HL-60/S4 treated with phorbol 12-myristate 13-acetate at 8.2 ng/mL for 4 days and 3 days (cell line): ENCODE results near the gene NECTIN2.
"Not testable (repeated sequence)": the region's sequence is repeated elsewhere in the genome, so short reads cannot be mapped to it uniquely, and the experiment has no call there.

Source experiments
- in situ Hi-C: fragments of 300-500 bp; cut with MboI; formaldehyde crosslinking; loops from 2 replicates; pipeline ENCODE4 v1.15.0; 2022; ENCODE audit warnings: low sequenced_read_pairs

The NECTIN2 gene

GRCh38 chr19:44816301-44816700 lies 29.8 kb upstream of the NECTIN2 start:
- in situ Hi-C loops = no loop called here

DNA sequence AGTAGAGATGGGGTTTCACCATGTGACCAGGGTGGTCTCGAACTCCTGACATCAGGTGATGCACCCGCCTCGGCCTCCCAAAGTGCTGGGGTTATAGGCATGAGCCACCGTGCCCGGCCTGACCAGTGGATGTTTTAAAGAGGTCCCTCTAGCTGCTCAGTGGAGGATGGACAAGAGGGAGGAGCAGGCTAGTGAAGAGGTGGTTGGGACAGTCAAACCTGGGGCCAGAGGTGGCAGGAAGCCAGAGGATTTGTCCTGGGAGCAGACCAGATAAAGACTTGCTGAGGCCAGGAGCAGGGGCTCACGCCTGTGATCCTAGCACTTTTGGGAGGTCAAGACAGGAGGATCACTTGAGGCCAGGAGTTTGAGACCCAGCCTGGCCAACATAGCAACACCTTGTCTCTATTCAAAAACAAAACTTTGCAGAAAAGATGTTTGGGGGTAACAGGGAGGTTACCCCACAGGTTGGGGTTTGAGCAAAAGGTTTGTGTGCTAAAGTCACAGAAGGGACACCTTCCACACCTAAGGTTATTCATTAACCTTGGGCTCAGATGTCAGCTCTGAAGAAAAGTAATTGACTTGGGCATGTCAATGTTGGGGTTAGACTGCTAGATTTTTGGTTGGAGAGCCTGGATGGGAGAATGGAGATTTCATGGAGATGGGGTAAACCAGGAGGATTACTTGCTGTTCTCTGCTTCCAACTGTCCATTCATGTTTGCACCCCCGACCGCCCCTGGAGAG lies 28.2 kb upstream of the NECTIN2 start:
- in situ Hi-C loops = no loop called here

GRCh38 chr19:44818466-44819031 lies 27.5 kb upstream of the NECTIN2 start:
- in situ Hi-C loops = no loop called here

- in situ Hi-C loops = no loop called here
Observed at GRCh38 chr19:44819246-44819832, 26.8 kb upstream of the NECTIN2 start.

GRCh38 chr19:44820648-44821609 lies 25.2 kb upstream of the NECTIN2 start:
- in situ Hi-C loops = no loop called here

- in situ Hi-C loops = no loop called here
Observed at GRCh38 chr19:44822177-44822576, 23.9 kb upstream of the NECTIN2 start.

DNA sequence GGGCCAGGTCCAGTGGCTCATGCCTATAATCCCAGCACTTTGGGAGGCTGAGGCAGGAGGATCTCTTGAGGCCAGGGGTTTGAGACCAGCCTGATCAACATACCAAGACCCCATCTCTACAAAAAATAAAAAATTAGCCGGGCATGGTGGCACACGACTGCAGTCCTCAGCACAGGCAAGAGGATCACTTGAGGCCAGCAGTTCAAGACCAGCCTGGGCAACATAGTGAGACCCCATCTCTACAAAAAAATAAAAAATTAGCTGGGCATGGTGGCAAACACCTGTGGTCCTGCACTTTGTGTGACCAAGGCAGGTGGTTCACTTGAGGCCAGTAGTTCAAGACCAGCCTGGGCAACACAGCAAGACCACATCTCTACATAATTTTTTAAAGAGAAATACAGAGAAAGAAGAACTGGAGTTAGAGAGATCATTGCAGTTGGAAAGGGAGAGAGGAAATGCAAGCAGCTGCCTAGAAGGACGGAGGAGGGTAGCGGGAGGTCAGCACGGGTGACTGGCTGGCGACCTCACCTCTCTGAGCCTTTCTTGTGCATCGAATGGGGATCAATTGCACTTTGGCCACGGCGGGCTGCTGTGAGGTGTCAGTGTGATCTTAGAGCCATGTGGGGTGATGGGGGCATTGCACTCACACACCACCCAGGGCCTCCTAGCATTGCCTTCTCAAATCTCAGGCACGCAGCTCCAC lies 23.3 kb upstream of the NECTIN2 start:
- in situ Hi-C loops = no loop called here

GRCh38 chr19:44823373-44823698 lies 22.8 kb upstream of the NECTIN2 start:
- in situ Hi-C loops = no loop called here

DNA sequence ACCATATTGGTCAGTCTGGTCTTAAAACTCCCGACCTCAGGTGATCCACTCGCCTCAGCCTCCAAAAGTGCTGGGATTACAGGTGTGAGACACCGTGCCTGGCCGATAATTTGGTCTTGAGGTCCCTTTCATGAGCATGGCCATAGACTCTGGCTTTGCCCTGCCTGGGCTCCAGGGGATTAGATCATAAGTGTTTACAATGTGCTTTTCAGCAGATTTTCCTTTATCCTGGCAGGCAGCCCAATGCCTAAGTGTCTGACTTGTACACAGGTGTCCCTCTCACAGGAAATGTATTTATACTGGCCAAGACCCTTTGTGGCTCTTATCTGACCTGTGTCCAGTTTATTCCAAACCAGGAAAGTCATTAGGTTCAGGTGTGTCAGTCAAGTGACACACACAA lies 21.3 kb upstream of the NECTIN2 start:
- in situ Hi-C loops = no loop called here

DNA sequence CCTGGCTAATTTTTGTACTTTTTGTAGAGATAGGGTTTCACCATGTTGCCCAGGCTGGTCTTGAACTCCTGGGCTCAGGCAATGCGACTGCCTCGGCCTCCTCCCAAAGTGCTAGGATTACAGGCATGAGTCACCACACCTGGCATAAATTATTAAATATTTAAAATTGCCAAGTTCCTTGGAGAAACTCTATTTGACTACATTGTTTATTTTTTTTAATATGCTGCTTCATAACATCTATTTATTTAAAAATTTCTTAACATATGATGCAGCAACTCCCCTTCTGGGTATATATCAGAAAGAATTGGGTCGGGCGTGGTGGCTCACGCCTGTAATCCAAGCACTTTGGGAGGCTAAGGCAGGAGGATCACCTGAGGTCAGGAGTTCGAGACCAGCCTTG lies 13.2 kb upstream of the NECTIN2 start:
- in situ Hi-C loops = not testable (repeated sequence)

- in situ Hi-C loops = not testable (repeated sequence)
Observed at GRCh38 chr19:44834399-44834798, 11.7 kb upstream of the NECTIN2 start.

GRCh38 chr19:44839276-44839675 lies 6.8 kb upstream of the NECTIN2 start:
- in situ Hi-C loops = no loop called here

- in situ Hi-C loops = no loop called here
Observed at GRCh38 chr19:44840811-44841210, 5.3 kb upstream of the NECTIN2 start.

DNA sequence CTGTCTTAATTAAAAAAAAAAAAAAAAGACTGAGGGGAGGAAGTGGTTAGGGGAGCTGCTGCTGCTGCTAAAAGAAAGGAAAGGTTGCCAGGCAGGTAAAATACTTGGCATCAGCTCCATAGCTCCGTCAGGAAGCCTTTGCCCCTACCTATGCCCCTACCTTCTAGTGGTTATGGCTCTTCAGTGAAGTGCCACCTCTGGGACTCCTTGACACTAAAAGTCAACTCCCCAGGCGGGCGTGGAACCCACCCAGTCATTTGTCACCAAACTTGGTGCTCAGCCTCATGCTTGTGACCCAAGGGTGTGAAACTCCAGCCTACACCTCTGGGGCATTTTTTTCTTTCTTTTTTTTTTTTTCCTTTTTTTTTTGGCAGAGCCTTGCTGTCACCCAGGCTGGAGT lies 4.9 kb upstream of the NECTIN2 start:
- in situ Hi-C loops = no loop called here

GRCh38 chr19:44845286-44845611 lies 848 bp upstream of the NECTIN2 start:
- in situ Hi-C loops = no loop called here

DNA sequence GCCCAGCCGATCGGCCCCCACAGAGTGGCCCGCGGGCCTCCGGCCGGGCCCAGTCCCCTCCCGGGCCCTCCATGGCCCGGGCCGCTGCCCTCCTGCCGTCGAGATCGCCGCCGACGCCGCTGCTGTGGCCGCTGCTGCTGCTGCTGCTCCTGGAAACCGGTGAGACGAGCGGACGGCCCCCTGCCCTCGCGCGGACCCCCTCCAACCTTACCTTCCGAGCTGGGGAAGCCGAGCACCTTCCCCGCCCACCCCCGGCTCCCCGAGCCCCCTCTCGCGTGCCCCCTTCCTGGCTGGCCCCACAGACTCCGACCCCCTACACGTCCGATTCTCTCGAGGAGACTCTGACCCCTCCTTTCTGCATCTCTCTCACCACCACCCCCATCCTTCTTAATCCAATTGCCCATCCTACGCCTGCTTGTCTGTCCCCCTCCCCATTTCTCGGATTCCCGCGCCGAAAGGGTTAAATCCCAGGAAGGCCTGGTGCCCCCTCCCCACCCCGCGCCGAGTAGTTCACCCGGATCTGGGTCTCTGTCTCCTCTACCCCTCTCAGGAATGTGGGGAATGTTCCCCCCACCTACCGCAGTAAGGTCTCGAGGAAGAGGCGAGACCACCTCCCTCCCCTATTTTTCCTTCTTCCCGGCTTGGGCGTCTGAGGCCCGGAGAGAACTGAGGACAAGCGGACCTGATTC lies 502 bp downstream of the NECTIN2 start:
- in situ Hi-C loops = no loop called here

DNA sequence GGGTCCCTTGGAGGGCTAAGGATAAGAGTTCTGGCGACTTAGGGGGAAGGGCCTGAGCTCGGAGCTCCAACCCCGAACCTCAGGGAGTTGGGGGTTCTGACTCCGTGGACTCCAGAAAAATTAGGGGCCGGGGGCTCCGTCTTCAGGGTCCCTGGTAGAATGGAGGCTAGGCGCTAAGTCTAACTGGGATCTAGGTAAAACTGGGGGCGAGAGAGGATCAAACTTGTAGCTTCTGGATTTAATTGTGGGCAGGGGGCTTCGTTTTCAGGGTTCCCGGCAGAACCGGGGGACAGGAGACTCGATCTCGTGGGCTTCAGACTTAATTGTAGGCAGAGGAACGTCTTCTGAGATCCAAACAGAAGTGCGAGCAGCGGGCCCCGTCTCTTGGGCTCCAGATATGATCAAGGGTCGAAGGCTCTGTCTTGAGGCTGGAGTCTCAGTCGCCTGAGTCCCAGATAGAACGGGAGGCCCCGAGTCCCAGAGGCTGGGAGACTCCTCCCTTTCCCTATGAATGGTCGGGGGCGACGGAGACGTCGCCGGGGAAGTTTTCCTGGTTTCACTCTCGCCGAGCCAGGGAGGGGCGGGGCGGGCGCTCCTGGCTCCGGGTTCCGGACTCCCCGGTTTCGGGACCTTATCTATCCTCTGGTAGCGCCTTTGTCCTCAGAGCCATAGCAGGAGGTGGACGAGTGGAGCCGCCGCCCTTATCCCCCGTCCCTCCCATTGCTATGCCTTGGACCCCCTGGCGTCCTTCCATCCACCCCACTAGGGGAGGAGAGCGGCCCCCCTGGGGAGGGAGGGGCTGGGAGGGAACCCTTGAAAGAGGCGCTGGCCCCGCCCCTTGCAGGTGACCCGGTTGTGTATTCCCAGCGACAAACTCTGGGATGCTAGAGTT lies 1.3 kb downstream of the NECTIN2 start:
- in situ Hi-C loops = no loop called here

DNA sequence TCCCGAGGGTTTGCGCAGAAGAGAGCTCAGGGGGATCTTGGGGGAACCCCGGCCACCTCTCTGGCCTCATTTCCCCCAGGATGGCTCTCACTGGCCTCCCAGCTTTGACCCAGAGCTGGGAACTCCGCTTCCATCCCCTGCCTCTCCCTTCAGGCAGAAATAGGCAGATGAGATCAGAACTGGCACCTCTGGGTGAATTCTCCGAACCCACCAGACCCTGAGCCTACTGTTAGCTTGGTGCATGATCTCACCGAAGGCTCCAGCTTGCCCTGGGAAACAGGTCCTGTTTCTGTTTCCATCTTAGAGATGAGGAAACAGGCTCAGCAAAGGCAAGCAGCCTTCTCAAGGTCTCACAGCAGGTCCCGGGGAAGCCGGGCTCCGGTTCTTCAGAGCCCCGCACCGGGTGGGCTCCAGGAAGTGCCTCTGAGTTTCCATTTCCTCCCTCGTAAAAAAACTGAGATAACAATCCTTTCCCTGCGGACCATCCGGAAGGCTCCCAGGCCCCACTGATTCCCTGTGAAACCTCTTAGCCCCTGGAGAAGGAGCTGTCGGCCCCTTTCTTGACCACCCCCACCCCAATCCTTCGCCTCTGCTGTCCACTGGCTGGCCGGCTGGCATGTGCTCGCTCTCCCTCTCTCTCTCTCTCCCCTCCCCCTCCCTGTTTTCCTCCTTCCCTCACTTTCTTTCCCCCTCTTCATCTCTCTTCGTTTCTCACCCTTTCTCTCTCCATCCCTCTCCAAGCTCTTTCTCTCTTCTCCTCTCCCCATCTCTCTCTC lies 2.1 kb downstream of the NECTIN2 start:
- in situ Hi-C loops = no loop called here
